HG02763 (cell line): ENCODE measurements around the gene RBMX.
"Not testable (repeated sequence)": the region's sequence is repeated elsewhere in the genome, so short reads cannot be mapped to it uniquely, and the experiment has no call there.

Experiments used
- ATAC-seq: cut with Tn5 transposase; IDR thresholded peaks from one replicate; pipeline ENCODE4 v1.9.1; 2021; ENCODE audit warnings: mild to moderate bottlenecking, moderate library complexity; ENCODE audit not compliant: unreplicated experiment

RBMX gene

GRCh38 chrX:136880452-136881013, at the start of gene RBMX:
RBMX (minus strand) TSS chrX:136880725; CDS start chrX:136879427, 1,298 bp downstream.
- ATAC-seq: peak; percentile 97

DNA sequence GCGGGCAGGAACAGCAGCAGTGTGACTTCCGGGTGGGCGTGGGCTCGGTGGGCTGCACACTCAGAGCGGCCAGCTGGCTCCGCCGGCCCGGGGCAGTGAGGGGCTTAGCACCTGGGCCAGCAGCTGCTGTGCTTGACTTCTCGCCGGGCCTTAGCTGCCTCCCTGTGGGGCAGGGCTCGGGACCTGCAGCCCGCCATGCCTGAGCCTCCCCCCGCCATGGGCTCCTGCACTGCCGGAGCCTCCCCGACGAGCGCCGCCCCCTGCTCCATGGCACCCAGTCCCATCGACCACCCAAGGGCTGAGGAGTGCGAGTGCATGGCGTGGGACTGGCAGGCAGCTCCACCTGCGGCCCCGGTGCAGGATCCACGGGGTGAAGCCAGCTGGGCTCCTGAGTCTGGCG, 40.9 kb upstream of the RBMX start:
- ATAC-seq: not testable (repeated sequence)

GRCh38 chrX:136920001-136920400, 39.5 kb upstream of the RBMX start:
- no peak for ATAC-seq

DNA sequence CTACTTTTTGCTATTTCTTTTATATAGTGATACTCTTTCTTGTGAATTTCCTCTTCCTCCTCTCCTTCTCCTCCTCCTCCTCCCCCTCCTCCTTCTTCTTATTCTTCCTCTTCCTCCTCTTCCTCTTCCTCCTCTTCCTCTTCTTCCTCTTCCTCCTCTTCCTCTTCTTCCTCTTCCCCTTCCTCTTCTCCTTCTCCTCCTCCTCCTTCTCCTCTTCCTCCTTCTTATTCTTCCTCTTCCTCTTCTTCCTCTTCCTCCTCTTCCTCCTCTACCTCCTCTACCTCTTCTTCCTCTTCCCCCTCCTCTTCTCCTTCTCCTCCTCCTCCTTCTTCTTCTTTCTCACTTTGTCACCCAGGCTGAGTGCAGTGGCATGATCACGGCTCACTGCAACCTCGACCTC, 36.3 kb upstream of the RBMX start:
- no peak for ATAC-seq

DNA sequence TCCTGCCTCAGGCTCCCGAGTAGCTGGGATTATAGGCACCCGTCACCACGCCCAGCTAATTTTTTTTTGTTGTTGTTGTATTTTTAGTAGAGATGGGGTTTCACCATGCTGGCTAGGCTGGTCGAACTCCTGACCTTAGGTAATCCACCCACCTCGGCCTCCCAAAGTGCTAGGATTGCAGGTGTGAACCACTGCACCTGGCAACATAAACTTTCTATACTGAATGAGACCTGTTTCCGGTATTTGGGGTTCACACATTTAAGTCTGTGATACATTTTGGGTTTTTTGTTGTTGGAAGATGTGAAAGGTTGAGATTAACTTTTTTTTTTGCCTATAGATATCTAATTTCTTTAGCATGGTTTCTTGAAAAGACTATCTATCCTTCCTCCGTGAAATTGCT, 31.1 kb upstream of the RBMX start:
- ATAC-seq: not testable (repeated sequence)

GRCh38 chrX:136911253-136911652, 30.7 kb upstream of the RBMX start:
- ATAC-seq: no peak

DNA sequence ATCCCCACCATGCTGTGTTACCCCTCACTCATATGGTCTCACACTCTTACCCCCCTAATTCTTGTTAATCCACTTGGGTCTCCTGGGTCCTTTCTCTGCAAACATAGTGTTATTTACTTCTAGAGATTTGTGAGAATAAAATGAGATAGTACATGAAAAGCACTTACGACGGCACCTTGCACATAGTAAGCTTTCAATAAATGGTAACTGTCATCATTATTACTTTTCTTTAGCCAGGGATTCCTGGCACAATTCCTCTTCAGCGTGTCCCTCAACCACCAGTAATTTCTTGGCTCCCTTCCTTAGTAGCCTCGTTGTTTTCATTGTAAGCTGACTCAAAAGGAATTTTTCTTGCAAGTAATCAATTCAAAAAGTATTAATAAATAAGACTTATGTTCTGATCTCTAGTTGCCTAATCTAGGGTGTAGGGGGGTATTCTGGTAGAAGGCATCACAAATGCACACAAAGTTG, 30.1 kb upstream of the RBMX start:
- no peak for ATAC-seq

DNA sequence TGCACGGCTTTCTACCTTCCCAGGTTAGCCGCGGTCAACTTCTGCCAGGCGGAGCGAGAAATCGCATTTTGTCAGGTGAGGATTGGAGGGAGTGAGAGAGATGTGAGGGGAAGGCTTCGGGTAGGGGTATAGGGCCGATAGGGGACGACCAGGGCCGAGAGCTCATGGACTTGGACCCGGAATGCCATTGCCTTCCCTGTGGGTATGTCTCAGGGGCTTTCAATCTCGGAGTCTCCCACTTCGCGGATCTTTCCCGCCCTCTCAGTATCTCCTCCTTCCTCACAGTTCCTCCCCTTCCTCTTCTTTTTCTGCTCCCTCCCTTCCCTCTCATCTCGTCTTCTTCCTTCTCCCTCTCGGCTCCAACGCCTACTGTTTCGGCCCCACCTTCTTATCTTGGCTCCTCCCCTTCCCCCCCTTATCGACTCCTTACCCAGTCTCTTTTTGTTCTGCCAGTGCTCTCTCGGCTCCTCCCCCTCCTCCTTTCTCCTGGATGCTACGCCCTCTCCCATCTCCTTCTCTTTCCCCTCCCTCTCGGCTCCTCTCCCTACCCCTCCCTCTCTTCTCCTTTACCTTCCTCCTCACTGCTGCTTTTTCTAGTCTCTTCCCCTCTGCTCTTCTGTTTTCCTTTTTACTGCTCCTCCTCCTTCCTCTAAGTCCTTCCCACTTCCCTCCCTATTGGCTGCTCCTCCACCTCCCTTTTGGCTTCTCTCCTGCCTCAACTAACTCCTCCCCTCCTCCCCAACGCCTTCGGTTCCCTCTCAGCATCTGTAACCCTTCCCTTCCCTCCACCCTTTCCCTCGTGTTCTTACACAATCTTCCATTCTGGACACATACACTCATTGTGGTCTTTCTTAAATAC, 29.4 kb upstream of the RBMX start:
- peak; percentile 67 for ATAC-seq

DNA sequence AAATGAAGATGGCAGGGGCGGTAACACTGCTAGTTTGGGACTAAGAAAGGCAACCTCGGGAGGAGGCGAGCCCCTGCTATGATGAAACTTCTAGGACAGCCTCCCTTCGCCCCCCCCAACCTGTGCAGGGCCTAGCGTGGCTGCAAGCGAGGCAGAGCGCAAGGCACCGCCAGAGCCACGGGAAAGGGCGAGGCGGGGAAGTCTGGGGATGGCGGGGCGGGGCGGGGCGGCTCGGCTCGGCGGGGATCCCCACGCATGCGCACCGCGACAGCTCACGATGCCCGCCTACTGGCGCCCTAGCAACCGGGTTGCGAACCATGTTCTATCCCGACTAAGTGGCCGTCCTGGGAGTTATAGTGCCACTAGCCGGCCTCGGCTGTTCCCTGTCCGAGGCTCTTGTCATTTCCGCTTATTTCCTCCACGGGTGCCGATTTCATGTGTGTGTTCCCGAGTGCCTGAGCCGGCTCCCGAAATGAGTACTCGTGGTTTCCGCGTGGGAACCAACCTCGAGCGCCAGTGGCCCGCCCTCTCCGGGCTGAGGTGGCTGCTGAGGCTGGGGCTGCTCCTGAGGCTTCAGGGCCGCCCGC, 28.7 kb upstream of the RBMX start:
- ATAC-seq: peak; percentile 67

GRCh38 chrX:136907621-136908020, 27.1 kb upstream of the RBMX start:
- ATAC-seq: no peak

- no peak for ATAC-seq
Observed at GRCh38 chrX:136906921-136907510, 26.5 kb upstream of the RBMX start.

- not testable (repeated sequence) for ATAC-seq
Observed at GRCh38 chrX:136904067-136904466, 23.5 kb upstream of the RBMX start.

DNA sequence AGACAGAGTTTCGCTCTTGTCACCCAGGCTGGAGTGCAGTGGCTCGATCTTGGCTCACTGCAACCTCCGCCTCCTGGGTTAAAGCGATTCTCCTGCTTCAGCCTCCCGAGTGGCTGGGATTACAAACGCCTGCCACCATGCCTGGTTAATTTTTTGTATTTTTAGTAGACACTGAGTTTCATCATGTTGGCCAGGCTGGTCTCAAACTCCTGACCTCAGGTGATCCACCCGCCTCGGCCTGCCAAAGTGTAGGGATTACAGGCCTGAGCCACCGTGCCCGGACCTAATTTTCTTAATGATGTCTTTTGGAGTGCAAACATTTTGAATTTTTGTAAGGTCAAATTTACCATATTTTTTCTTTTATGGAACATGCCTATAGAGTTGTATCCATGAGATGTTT, 19.5 kb upstream of the RBMX start:
- ATAC-seq: not testable (repeated sequence)

DNA sequence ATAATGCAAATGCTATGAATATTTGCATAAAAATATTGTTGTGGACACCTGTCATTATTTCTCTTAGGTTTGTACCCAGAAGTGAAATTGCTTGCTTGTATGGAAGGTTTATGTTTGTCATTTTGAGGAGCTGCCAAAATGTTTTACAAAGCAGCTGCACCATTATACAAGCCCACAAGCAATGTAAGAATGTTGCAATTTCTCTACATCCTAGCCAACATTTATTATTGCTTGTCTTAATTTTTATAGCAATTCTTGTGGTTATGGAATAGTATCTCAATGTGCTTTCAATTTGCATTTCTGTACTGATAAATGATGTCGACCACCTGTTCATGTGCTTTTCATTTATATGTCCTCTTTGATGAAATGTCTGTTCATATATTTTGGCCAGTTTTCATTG, 18.7 kb upstream of the RBMX start:
- no peak for ATAC-seq

DNA sequence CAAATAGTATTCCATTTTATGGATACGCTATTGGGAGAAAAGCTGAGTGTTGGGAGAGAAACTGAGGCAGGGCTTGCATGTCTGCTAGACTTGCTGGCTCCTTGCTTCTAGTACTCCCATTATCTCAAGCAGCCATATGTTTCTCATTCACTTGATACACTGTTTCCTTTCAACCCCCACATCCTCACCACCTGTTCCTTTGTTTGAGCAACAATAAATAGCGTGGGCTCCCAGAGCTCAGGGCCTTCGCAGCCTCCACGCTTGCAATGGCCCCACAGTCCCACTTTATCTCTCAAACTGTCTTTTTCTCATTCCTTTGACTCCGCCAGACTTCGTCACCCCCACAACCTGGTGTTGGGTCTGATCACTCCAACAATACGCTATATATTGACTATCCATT, 18.2 kb upstream of the RBMX start:
- not testable (repeated sequence) for ATAC-seq

- ATAC-seq: no peak
Observed at GRCh38 chrX:136896121-136896914, 15.8 kb upstream of the RBMX start.

DNA sequence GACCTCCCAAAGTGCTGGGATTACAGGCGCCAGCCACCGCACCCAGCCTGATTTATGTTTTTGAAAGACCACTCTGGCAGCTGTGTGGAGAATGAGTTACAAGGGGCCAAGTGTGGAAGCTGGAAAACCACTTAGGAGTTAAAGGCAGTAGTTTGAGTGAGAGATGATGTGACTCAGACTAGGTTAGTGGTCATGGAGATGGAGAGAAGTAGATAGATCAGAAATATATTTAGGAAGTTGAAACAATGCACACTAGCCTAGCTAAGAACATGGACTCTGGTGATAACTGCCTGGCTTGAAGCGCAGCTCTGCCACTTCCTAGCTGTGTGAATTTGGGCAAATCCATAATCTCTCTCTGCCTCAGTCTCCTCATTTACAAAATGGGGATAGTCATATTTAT, 11.9 kb upstream of the RBMX start:
- ATAC-seq: no peak

GRCh38 chrX:136890596-136890995, 10.1 kb upstream of the RBMX start:
- ATAC-seq: not testable (repeated sequence)

DNA sequence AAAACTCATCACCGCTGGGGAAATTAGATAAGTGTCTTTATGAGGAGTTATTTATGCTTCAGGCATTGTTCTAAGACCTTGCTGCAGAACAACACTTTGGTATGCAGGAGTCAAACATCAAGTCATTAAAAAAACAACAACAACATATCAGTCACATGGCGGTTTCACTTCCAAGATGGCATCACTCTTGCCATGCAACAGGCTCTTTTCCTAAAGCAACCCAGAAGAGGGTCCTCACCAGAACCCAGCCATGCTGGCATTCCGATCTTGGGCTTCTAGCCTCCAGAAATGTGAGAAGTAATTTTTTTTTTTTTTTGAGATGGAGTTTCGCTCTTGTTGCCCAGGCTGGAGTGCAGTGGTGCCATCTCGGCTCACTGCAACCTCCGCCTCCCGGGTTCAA, 8.7 kb upstream of the RBMX start:
- no peak for ATAC-seq

- ATAC-seq: peak; percentile 8
Observed at GRCh38 chrX:136880003-136880451, 498 bp downstream of the RBMX start.
